ENCODE data around the gene DNAAF3.

DNAAF3 gene

GRCh38 chr19:55117663-55118391 lies 48.6 kb downstream of the DNAAF3 start:
- POLR2A ChIA-PET, result interaction anchor here (0.5 to 2.7 kb wide), 33 partner anchors 12 to 917 kb away, joined by 3 to 16 read pairs (median 5); partner anchors contain the start of genes KMT5C, NAT14, PPP6R1 and RPS9
- H3K4me3 ChIP-seq (ENCODE audit: low read depth, low read length), result peak overlapping the region; percentile 78
- H3K27ac ChIP-seq (ENCODE audit: extremely low read depth, low read depth, low read length), result peak overlapping the region; percentile 42; the same call in 1 of the 2 replicates
- peaks cover 0 to 3% of the 10 kb centered on the region in 2 experiments; a peak in 1 of 3 replicates for H3K36me3 ChIP-seq (ENCODE audit: control insufficient read depth in 2 of 2, insufficient read depth in 1 of 2, low read length in 2 of 2)
- H3K9me3 ChIP-seq (ENCODE audit: control insufficient read depth, insufficient read depth, low read depth, low read length), result no peaks in the 10 kb centered on the region
- peaks cover 18% of the 10 kb centered on the region for H3K4me1 ChIP-seq (ENCODE audit: control insufficient read depth, insufficient read depth, low read length)
- CTCF ChIA-PET, result interaction anchor here (0.6 to 4.6 kb wide), 9 partner anchors 15 to 300 kb away, joined by 3 to 26 read pairs (median 3); partner anchors contain the start of gene DNAAF3
- TF ChIP-seq ZNF426 (tag by site-specific recombination; IDR thresholded peaks at IDR 0.05) (no peak), ZNF624 (tag by site-specific recombination; IDR thresholded peaks at IDR 0.05) (no peak), PRDM10 (tag by site-specific recombination; IDR thresholded peaks at IDR 0.05) (peak; percentile 83), ZNF610 (tag by site-specific recombination; IDR thresholded peaks at IDR 0.05; ENCODE audit: borderline replicate concordance) (peak; percentile 52; the same call in 1 of the 2 replicates), ZNF707 (tag by site-specific recombination; IDR thresholded peaks at IDR 0.05) (no peak), ZBTB21 (tag by site-specific recombination; IDR thresholded peaks at IDR 0.05) (peak; percentile 48; the same call in 1 of the 2 replicates), ZNF660 (tag by site-specific recombination; IDR thresholded peaks at IDR 0.05) (no peak), TRIM28 (IDR thresholded peaks at IDR 0.05; ENCODE audit: borderline replicate concordance, low read length) (no peak), ZNF423 (tag by site-specific recombination; IDR thresholded peaks at IDR 0.05) (no peak), ZNF596 (tag by site-specific recombination; IDR thresholded peaks at IDR 0.05) (no peak), ZNF561 (tag by site-specific recombination; IDR thresholded peaks at IDR 0.05; ENCODE audit: borderline replicate concordance) (peak; percentile 68; the same call in 1 of the 2 replicates), TSHZ1 (tag by site-specific recombination; IDR thresholded peaks at IDR 0.05; ENCODE audit: borderline replicate concordance) (no peak), ZNF701 (tag by site-specific recombination; IDR thresholded peaks at IDR 0.05) (no peak), ZFP37 (tag by site-specific recombination; IDR thresholded peaks at IDR 0.05) (peak; percentile 61), MZF1 (tag by site-specific recombination; IDR thresholded peaks at IDR 0.05; ENCODE audit: borderline replicate concordance) (peak; percentile 90), ZNF791 (tag by site-specific recombination; IDR thresholded peaks at IDR 0.05) (no peak), ZFP69B (tag by site-specific recombination; IDR thresholded peaks at IDR 0.05) (peak; percentile 75), MEIS1 (CRISPR knock-in tag; IDR thresholded peaks at IDR 0.05; ENCODE audit: borderline replicate concordance) (no peak), RBAK (tag by site-specific recombination; IDR thresholded peaks at IDR 0.05) (no peak), ZNF555 (tag by site-specific recombination; conservative IDR thresholded peaks at IDR 0.05) (no peak), ZNF2 (tag by site-specific recombination; IDR thresholded peaks at IDR 0.05) (peak; percentile 91)
- TF ChIP-seq, protein P1, sequence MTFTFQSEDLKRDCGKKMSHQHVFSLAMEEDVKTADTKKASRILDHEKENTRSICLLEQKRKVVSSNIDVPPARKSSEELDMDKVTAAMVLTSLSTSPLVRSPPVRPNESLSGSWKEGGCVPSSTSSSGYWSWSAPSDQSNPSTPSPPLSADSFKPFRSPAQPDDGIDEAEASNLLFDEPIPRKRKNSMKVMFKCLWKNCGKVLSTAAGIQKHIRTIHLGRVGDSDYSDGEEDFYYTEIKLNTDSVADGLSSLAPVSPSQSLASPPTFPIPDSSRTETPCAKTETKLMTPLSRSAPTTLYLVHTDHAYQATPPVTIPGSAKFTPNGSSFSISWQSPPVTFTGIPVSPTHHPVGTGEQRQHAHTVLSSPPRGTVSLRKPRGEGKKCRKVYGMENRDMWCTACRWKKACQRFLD (tag by site-specific recombination; IDR thresholded peaks at IDR 0.05), result no peak
- TF ChIP-seq, protein P2, sequence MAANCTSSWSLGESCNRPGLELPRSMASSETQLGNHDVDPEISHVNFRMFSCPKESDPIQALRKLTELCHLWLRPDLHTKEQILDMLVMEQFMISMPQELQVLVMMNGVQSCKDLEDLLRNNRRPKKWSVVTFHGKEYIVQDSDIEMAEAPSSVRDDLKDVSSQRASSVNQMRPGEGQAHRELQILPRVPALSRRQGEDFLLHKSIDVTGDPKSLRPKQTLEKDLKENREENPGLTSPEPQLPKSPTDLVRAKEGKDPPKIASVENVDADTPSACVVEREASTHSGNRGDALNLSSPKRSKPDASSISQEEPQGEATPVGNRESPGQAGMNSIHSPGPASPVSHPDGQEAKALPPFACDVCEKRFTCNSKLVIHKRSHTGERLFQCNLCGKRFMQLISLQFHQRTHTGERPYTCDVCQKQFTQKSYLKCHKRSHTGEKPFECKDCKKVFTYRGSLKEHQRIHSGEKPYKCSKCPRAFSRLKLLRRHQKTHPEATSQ (tag by site-specific recombination; IDR thresholded peaks at IDR 0.05), result no peak
- TF ChIP-seq, protein P3, sequence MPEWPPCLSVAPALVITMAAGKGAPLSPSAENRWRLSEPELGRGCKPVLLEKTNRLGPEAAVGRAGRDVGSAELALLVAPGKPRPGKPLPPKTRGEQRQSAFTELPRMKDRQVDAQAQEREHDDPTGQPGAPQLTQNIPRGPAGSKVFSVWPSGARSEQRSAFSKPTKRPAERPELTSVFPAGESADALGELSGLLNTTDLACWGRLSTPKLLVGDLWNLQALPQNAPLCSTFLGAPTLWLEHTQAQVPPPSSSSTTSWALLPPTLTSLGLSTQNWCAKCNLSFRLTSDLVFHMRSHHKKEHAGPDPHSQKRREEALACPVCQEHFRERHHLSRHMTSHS (tag by site-specific recombination; IDR thresholded peaks at IDR 0.05), result no peak
- TF ChIP-seq, protein P4, sequence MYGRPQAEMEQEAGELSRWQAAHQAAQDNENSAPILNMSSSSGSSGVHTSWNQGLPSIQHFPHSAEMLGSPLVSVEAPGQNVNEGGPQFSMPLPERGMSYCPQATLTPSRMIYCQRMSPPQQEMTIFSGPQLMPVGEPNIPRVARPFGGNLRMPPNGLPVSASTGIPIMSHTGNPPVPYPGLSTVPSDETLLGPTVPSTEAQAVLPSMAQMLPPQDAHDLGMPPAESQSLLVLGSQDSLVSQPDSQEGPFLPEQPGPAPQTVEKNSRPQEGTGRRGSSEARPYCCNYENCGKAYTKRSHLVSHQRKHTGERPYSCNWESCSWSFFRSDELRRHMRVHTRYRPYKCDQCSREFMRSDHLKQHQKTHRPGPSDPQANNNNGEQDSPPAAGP (tag by site-specific recombination; IDR thresholded peaks at IDR 0.05), result peak; percentile 48; the same call in 1 of the 2 replicates

Measured in HEK293 (cell line).